GM10847 (cell line): Measurements from ENCODE around the gene SAMD14.

Experiments
- POLR2A ChIP-seq: IDR thresholded peaks from 2 replicates; pipeline ENCODE4 v1.6.1; 2011; ENCODE audit not compliant: insufficient read length; ENCODE audit errors: extremely low read depth

SAMD14 gene

DNA sequence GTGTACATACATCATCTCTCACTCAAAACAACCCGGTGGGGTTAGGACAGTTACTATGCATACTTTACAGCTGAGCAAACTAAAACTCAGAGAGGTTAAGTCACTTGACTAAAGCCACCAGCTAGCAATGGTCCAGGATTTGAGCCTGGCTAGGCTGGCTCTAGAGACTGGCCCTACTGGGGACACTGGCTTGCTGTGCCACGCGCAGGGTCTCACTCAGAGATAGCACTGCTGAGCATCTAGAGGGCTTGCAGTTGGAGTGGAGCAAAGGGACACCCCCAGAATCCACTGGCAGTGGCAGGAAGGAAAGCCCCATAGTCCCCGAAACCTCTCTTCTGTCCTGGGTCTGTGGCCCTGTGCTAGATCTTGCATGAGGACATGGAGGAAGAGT lies 11.1 kb downstream of the SAMD14 start:
- no peak for TF ChIP-seq POLR2A

DNA sequence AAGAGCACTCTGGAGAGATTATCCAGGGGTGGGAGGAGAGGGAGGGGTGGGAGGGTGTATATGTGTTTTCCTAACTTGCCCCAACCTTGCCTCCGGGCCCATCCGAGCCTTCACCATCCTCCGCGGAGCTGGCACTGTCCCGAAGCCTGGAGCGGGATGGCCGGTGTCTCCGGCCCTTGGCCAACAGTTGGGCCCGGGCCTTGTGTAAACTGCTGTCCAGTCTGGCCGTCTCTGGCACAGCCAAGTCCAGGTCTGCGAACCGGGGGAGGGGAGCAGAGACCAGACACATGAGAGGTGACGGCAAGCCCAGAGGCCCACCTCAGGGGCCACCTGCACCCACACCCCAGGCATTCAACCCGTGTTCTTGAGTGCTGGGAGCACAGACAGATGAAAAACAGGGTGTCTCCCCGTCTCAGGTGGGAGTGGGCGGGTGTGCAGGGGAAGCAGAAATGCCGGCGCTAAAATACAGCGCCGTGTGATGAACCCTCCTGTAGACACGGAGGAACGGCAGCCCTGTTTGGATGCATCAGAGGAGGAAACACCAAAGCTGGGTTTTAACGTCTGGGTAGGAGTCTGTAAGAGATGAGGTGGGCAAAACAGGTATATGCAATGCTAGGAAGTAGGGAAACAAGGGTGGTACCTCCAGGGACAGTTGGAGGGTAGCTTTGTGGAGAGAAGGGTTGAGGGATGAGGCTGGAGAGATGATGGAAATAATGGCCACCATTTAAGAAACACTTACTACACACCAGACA lies 11.7 kb downstream of the SAMD14 start:
- no peak for TF ChIP-seq POLR2A

DNA sequence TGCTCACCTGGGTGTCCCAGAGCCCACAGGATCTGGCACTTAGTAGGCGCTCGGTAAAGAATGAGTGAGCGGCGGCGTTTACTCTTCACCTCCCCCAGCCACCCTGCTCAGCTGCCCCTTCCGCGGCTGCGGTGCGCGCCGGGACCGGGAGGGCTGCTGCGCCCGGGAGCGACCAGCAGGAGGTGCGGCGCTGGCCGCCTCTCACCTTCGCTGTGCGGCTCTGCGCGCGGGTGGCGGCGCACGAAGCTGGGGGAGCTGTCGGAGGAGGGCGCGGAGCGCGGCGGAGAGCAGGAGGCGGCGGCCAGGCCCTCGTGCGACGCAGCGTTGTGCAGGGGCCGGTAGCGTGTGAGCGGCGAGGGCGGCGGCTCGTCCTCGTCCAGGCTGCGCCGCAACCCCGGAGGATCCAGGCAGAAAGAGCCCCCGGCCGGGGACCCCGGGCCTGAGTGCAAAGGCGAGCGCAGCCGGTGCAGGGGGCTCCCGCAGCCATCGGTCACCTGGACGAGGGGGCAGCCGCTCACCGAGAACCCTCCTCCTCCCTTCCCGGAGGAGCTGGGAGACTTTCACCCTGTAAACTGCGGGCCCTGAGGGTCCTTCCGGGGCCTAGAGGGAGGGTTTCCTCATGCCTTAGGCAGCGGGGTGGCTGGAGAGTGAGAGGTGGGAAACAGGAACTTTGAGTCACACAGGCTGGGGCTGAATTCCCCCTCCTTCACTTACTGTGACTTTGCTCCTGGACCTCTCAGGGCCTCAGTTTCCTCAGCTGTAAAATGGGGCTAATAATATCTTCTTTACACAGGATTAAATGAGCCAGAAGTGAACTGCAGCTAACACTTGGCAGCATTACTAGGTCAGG lies 12.5 kb downstream of the SAMD14 start:
- no peak for TF ChIP-seq POLR2A

- TF ChIP-seq POLR2A = no peak
Observed at GRCh38 chr17:50115756-50116155, 14.2 kb downstream of the SAMD14 start.

- no peak for TF ChIP-seq POLR2A
Observed at GRCh38 chr17:50114849-50115357, 15.1 kb downstream of the SAMD14 start.

GRCh38 chr17:50114401-50114800 lies 15.6 kb downstream of the SAMD14 start:
- no peak for TF ChIP-seq POLR2A

GRCh38 chr17:50113624-50114320 lies 16.2 kb downstream of the SAMD14 start:
- TF ChIP-seq POLR2A = no peak

GRCh38 chr17:50112694-50113093 lies 17.3 kb downstream of the SAMD14 start:
- TF ChIP-seq POLR2A = no peak

DNA sequence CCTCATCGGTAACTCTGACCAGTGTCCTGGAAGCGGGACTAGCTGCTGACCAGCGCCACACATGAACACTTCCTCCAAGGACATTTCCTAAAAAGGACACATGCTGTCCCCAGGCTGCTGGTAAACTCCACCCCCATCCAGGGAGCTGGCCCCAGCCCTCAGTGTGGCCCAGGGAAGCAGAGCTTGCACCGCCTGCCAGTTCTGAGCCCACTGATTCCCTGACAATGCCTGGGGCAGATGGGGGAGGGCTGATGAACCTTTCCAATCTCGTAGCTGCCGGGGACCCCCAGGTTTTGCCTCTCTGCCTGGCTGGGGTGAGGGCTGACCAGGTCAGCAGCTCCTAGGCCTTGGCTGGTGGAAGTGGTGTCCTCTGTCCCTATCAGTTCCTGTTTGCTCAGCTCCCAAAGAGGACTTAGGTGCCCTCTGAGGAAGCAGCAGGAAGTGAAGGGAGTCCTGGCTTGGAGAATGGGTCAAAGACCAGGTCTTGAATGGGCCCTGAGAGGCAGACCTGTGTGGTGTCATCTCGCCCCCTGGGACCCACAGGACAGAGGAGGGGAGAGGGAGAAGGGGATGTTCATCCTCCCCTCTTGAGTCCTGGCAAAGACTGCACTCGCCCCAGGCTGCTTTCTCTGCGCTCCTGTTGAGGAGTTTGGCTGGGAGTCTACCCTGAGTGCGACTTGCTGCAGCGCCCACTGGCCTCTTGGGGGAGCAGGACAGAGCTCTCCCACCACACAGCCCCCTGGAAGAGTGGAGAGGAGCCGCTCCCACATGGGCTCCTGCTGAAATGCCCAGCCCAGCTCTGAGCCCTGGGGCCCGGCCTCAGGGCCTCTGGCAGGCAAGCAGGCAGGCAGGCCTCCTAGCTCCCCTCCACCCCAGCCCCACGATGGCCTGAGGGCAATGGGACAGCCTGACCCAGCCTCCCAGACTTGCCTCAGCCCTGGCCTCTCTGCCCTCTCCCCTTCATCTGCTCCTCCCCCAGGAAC lies 18.0 kb downstream of the SAMD14 start:
- TF ChIP-seq POLR2A = no peak

- TF ChIP-seq POLR2A = no peak
Observed at GRCh38 chr17:50110591-50111349, 19.2 kb downstream of the SAMD14 start.

- TF ChIP-seq POLR2A = no peak
Observed at GRCh38 chr17:50109785-50110184, 20.2 kb downstream of the SAMD14 start.

DNA sequence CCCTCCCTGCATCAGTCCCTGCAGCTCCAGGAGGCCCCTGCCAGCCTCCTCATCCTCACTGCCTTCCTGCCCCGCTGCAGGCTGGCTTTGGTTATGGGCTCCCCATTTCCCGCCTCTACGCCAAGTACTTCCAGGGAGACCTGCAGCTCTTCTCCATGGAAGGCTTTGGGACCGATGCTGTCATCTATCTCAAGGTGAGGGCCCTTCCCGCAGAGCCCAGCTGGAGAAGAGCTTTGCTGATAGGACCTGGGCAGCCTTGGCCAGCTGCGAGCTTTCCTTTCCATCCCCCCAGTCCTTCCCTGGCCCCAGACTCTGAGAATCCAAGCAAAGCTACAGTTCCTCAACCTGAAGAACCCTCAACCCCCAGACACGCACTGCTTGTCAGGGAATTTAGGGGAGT lies 20.8 kb downstream of the SAMD14 start:
- no peak for TF ChIP-seq POLR2A

DNA sequence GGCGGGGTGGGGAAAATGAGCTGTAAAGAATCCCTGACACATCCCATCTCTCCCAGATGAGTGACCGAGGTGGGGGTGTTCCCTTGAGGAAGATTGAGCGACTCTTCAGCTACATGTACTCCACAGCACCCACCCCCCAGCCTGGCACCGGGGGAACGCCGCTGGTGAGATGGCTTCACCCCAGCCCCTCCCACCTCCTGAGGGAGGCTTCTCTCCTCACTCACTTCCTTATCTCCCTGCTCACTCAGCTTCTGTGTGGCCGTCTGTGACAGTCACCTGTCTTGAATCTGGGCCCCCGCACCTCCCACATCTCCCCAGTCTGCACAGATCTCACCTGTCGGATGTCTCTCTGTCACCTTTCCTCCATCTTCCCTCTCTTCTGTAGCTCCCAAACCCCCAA lies 21.4 kb downstream of the SAMD14 start:
- no peak for TF ChIP-seq POLR2A
